ENCODE data around the gene AP5S1.
A peak's percentile ranks its signal among the peaks of the same experiment; 100 is the strongest.

Gene AP5S1

DNA sequence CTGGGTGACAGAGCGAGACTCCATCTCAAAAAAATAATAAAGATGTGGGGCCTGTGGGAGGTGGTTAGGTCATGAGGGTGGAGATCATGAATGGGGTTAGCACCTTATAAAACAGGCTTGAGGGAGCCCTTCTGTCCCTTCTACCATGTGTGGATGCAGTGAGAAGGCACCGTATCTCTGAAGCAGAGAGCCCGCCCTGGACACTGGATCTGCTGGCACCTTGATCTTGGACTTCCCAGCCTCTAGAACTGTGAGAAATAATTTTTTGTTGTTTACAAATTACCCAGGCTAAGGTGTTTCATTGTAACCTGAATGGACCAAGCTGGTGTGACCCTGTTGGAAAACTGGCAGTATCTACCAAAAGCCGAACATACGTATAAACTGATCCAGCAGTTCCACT, 53.2 kb downstream of the AP5S1 start:
- DNase-seq: no peak

DNA sequence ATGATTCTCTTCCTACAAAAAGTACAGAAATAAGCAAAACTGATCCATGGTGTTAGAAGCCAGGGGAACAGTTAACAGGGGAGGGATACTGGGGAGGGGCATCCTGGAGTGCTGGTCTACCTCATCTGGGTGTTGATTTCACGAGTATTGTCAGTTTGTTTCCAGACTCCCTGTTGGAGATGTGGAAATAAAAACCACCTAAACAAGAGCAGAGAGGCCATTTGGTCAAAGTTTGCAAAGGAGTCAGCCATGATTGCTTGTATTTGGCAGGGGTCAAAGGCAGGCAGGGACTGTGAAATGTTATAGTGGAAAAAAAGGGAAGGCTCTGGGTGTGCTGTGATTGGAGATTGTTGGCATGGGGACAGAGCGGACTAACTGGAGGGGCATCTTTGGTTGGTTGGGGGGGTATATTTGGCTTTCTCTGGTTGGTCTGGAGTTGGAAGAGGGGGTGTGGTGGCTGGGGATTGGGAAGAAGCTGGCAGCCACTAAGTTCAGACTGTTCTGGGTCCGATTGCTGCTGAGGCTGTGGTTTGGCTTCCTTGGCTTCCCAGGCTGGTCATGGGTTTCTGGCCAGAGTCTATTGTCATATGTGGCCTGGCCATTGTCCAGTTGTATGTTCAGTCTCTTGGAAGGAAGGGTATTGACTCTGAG, 54.0 kb downstream of the AP5S1 start:
- no peak for DNase-seq

DNA sequence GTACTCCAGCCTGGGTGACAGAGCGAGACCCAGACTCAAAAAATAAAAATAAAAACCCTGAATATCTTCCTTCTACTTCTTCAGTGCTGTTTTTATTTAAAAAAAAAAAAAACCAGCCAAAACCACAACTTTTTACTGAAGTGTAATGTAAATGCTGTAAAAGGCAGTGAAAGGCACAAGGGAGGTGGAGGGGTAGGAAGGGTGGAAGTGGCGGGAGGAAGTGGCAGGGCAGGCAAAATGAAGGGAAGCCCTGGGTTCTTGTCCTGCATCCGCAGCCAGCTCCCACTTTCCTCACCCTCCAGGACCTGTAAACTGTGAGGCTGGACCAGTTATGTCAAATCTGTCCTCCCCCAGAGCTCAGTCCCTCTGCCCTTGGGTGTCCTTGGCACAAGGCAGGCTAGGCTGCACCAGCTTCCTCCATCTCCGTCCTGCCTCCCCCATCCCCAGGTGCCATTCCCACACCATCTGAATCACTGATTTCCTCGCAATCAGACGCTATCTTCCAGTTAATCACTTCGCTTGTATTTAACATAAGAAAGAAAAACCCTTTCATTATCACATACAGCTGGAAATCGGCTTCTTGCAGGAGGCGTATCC, 55.1 kb downstream of the AP5S1 start:
- peak in 8 of 58 donors; percentile 2 to 26 (median 10) for DNase-seq

DNA sequence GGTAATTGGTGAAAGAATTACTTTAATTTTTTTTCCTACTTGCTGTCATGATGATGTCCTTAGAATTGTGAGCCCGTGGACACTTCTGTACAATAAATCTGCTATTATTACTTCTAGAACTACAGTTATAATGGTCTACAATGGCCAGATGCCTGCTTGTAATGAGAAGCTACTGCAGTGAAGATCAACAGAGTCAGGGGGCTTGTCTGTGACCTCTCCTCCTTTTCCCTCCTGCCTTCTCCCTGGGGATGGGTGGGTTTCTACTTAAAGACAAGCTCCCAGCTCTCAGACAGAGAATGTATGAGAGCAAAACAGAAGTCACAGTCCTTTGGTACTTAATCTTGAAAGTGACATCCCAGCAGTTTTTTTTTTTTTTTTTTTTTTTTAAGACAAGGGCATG, 55.7 kb downstream of the AP5S1 start:
- no peak for DNase-seq

DNA sequence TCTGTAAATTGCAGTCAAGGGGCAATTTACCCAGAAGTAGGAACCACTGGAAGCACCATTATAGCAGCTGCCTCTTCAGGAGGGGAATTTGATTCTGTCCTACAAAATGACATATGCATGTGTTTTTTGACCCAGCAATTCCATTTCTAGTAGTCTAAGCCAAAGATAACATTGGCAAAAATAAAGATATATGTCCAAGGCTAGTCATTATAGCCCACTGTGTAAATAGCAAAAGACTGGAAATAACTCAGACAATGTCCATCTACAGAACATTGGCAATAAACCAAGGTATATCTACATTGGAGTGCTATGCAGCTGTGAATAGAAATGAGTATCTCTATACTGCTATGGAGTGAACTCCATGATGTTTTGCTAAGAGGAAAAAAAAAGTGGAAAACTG, 56.3 kb downstream of the AP5S1 start:
- DNase-seq: no peak

Measured in anterior cingulate cortex (tissue), 58 donors.